GM12878 (cell line): ENCODE results near the gene SBNO2.

Experiments
- EED ChIP-seq: sonication (generic); IDR thresholded peaks from 2 replicates; pipeline ENCODE4 v1.6.1; 2016; ENCODE audit warnings: antibody characterized with exemption, low read depth
- EP300 ChIP-seq, 2 experiments: fragments of 150-350 bp in 1 of 2; IDR thresholded peaks; 2 replicates each; pipeline ENCODE4 v1.6.1; 2011 to 2012; ENCODE audit warnings: low read depth in 2 of 2, low read length in 2 of 2, borderline replicate concordance in 1 of 2, improper control_type of control experiment in 1 of 2, inconsistent platforms in 1 of 2; ENCODE audit not compliant: control insufficient read depth in 1 of 2
- HDAC6 ChIP-seq: fragments of 200-600 bp; sonication (generic); IDR thresholded peaks from one replicate; pipeline ENCODE4 v1.8.0; 2017; ENCODE audit warnings: antibody characterized with exemption; ENCODE audit not compliant: unreplicated experiment
- JUNB ChIP-seq: IDR thresholded peaks from 2 replicates; pipeline ENCODE4 v1.6.1; 2016; ENCODE audit warnings: antibody characterized with exemption, mild to moderate bottlenecking
- MXI1 ChIP-seq: fragments of 150-350 bp; IDR thresholded peaks from 2 replicates; pipeline ENCODE4 v1.6.1; 2011; ENCODE audit warnings: low read depth, mild to moderate bottlenecking, inconsistent platforms, low read length, improper control_type of control experiment
- RELA ChIP-seq: fragments of 450-650 bp; IDR thresholded peaks from 2 replicates; pipeline ENCODE4 v1.8.0; 2014; ENCODE audit warnings: borderline replicate concordance; ENCODE audit not compliant: partially characterized antibody
- RFX5 ChIP-seq: IDR thresholded peaks from 2 replicates; pipeline ENCODE4 v1.6.1; 2011; ENCODE audit warnings: low read depth, low read length, improper control_type of control experiment
- ZNF622 ChIP-seq: fragments of 450-650 bp; IDR thresholded peaks from 2 replicates; pipeline ENCODE4 v1.6.1; 2017; ENCODE audit warnings: mild to moderate bottlenecking, inconsistent platforms
- TF ChIP-seq, protein P1 (sequence below): IDR thresholded peaks from 2 replicates; pipeline ENCODE4 v1.6.1; 2012; ENCODE audit warnings: mild to moderate bottlenecking, low read depth, low read length
- TF ChIP-seq, protein P2 (sequence below), 3 experiments: IDR thresholded peaks in 2 of 3; conservative IDR thresholded peaks in 1 of 3; 2 replicates each; pipeline ENCODE4 v1.5.1; 2011; ENCODE audit warnings: low read depth in 3 of 3, low read length in 3 of 3, mild to moderate bottlenecking in 3 of 3, control low read depth in 2 of 3, moderate library complexity in 2 of 3, inconsistent platforms in 1 of 3, mixed read lengths in 1 of 3; ENCODE audit not compliant: control insufficient read depth in 2 of 3, insufficient read depth in 1 of 3; ENCODE audit errors: extremely low read depth in 1 of 3
- TF ChIP-seq, protein P3 (sequence below): fragments of 450-650 bp; IDR thresholded peaks from 2 replicates; pipeline ENCODE4 v1.6.1; 2017; ENCODE audit warnings: mild to moderate bottlenecking, moderate library complexity
- TF ChIP-seq, protein P4 (sequence below): IDR thresholded peaks from 2 replicates; pipeline ENCODE4 v1.6.1; 2012; ENCODE audit warnings: low read depth, low read length, improper control_type of control experiment

DNA sequence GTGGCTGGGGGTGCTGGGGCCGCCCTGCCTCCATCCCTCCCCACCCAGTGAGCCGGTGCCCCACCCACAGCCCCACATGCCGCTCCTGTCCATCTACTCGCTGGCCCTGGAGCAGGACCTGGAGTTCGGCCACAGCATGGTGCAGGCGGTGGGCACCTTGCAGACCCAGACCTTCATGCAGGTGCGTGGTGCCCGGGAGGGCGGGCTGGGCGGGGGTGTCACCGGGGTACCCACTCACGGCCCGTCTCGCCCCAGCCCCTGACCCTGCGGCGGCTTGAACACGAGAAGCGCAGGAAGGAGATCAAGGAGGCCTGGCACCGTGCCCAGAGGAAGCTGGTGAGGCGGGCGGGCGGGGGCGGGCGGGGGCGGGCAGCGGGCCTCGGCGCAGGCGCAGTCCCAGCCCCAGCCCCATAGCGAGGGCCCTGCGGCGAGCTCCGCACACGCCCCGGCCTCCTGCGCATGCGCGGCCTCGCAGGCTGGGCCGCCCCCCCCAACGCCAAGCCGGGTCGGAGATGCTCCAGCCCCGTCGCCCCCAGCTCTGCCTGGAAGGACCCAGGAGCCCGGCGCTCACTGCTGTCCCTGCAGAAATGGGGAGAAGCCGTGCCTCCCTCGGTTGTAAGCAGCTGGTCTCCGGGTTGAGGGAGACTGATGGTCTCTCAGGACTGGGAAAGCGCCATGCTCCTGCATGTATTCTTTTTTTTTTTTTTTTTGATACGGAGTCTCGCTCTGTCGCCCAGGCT, 99.4 kb downstream of the SBNO2 start:
- TF ChIP-seq, protein P1, sequence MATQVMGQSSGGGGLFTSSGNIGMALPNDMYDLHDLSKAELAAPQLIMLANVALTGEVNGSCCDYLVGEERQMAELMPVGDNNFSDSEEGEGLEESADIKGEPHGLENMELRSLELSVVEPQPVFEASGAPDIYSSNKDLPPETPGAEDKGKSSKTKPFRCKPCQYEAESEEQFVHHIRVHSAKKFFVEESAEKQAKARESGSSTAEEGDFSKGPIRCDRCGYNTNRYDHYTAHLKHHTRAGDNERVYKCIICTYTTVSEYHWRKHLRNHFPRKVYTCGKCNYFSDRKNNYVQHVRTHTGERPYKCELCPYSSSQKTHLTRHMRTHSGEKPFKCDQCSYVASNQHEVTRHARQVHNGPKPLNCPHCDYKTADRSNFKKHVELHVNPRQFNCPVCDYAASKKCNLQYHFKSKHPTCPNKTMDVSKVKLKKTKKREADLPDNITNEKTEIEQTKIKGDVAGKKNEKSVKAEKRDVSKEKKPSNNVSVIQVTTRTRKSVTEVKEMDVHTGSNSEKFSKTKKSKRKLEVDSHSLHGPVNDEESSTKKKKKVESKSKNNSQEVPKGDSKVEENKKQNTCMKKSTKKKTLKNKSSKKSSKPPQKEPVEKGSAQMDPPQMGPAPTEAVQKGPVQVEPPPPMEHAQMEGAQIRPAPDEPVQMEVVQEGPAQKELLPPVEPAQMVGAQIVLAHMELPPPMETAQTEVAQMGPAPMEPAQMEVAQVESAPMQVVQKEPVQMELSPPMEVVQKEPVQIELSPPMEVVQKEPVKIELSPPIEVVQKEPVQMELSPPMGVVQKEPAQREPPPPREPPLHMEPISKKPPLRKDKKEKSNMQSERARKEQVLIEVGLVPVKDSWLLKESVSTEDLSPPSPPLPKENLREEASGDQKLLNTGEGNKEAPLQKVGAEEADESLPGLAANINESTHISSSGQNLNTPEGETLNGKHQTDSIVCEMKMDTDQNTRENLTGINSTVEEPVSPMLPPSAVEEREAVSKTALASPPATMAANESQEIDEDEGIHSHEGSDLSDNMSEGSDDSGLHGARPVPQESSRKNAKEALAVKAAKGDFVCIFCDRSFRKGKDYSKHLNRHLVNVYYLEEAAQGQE, result no peak
- TF ChIP-seq JUNB (no peak), HDAC6 (no peak), MXI1 (no peak), EP300 (IDR thresholded peaks at IDR 0.05; ENCODE audit: borderline replicate concordance in 1 of 2, control insufficient read depth in 1 of 2, low read depth in 2 of 2, low read length in 2 of 2) (no peak), RELA (no peak), ZNF622 (no peak), RFX5 (no peak), EED (no peak)
- TF ChIP-seq, protein P2, sequence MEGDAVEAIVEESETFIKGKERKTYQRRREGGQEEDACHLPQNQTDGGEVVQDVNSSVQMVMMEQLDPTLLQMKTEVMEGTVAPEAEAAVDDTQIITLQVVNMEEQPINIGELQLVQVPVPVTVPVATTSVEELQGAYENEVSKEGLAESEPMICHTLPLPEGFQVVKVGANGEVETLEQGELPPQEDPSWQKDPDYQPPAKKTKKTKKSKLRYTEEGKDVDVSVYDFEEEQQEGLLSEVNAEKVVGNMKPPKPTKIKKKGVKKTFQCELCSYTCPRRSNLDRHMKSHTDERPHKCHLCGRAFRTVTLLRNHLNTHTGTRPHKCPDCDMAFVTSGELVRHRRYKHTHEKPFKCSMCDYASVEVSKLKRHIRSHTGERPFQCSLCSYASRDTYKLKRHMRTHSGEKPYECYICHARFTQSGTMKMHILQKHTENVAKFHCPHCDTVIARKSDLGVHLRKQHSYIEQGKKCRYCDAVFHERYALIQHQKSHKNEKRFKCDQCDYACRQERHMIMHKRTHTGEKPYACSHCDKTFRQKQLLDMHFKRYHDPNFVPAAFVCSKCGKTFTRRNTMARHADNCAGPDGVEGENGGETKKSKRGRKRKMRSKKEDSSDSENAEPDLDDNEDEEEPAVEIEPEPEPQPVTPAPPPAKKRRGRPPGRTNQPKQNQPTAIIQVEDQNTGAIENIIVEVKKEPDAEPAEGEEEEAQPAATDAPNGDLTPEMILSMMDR (IDR thresholded peaks at IDR 0.05 in 2 of 3, conservative IDR thresholded peaks at IDR 0.05 in 1 of 3; ENCODE audit: control insufficient read depth in 2 of 3, extremely low read depth in 1 of 3, insufficient read depth in 1 of 3, low read depth in 3 of 3, low read length in 3 of 3), result no peak
- TF ChIP-seq, protein P3, sequence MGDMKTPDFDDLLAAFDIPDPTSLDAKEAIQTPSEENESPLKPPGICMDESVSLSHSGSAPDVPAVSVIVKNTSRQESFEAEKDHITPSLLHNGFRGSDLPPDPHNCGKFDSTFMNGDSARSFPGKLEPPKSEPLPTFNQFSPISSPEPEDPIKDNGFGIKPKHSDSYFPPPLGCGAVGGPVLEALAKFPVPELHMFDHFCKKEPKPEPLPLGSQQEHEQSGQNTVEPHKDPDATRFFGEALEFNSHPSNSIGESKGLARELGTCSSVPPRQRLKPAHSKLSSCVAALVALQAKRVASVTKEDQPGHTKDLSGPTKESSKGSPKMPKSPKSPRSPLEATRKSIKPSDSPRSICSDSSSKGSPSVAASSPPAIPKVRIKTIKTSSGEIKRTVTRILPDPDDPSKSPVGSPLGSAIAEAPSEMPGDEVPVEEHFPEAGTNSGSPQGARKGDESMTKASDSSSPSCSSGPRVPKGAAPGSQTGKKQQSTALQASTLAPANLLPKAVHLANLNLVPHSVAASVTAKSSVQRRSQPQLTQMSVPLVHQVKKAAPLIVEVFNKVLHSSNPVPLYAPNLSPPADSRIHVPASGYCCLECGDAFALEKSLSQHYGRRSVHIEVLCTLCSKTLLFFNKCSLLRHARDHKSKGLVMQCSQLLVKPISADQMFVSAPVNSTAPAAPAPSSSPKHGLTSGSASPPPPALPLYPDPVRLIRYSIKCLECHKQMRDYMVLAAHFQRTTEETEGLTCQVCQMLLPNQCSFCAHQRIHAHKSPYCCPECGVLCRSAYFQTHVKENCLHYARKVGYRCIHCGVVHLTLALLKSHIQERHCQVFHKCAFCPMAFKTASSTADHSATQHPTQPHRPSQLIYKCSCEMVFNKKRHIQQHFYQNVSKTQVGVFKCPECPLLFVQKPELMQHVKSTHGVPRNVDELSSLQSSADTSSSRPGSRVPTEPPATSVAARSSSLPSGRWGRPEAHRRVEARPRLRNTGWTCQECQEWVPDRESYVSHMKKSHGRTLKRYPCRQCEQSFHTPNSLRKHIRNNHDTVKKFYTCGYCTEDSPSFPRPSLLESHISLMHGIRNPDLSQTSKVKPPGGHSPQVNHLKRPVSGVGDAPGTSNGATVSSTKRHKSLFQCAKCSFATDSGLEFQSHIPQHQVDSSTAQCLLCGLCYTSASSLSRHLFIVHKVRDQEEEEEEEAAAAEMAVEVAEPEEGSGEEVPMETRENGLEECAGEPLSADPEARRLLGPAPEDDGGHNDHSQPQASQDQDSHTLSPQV, result no peak
- TF ChIP-seq, protein P4, sequence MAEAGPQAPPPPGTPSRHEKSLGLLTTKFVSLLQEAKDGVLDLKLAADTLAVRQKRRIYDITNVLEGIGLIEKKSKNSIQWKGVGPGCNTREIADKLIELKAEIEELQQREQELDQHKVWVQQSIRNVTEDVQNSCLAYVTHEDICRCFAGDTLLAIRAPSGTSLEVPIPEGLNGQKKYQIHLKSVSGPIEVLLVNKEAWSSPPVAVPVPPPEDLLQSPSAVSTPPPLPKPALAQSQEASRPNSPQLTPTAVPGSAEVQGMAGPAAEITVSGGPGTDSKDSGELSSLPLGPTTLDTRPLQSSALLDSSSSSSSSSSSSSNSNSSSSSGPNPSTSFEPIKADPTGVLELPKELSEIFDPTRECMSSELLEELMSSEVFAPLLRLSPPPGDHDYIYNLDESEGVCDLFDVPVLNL, result no peak
